OCI-LY7 (cell line): Measurements from ENCODE around the gene UPK3A.

Source experiments
- CTCF ChIP-seq: fragments of 200-600 bp; sonication (generic); conservative IDR thresholded peaks from 2 replicates; pipeline ENCODE4 v1.5.1; 2014; ENCODE audit warnings: mild to moderate bottlenecking, antibody characterized with exemption, low read length, moderate library complexity, mixed read lengths
- EZH2phosphoT487 ChIP-seq: fragments of 200-600 bp; sonication (generic); IDR thresholded peaks from 2 replicates; pipeline ENCODE4 v1.6.1; 2018; ENCODE audit warnings: low read depth, borderline replicate concordance, mild to moderate bottlenecking, mixed run types, antibody characterized with exemption, low read length, moderate library complexity, mixed read lengths

GRCh38 chr22:45322873-45323525 is 38.2 kb downstream of the UPK3A start:
- TF ChIP-seq CTCF (no peak), EZH2phosphoT487 (no peak)
